RWPE2 (cell line): ENCODE data around the gene ZNF730.
"Not testable (repeated sequence)": the region's sequence is repeated elsewhere in the genome, so short reads cannot be mapped to it uniquely, and the experiment has no call there.

ENCODE experiments used
- ATAC-seq: fragments of 200-7000 bp; cut with Tn5 transposase; 3 replicates; pipeline ENCODE4 v1.9.1; 2021; ENCODE audit warnings: low read depth
- DNase-seq: peaks from one replicate; pipeline ENCODE4 v3.0.0-alpha.2; 2020; ENCODE audit warnings: low spot score
- H3K27ac ChIP-seq: fragments of 450-650 bp; 2 replicates; pipeline ENCODE4 v1.5.1; 2017; ENCODE audit warnings: mild to moderate bottlenecking; ENCODE audit not compliant: poor library complexity, severe bottlenecking
- H3K27me3 ChIP-seq: fragments of 250-450 bp; sonication (Bioruptor Pico); 2 replicates; pipeline ENCODE4 v1.5.1; 2021; ENCODE audit warnings: mild to moderate bottlenecking, moderate library complexity; ENCODE audit not compliant: insufficient read depth, poor library complexity, severe bottlenecking
- H3K36me3 ChIP-seq: fragments of 250-450 bp; sonication (Bioruptor Pico); 2 replicates; pipeline ENCODE4 v1.5.1; 2020; ENCODE audit warnings: low read depth, mild to moderate bottlenecking, moderate library complexity
- H3K4me1 ChIP-seq: fragments of 250-450 bp; sonication (Bioruptor Pico); 2 replicates; pipeline ENCODE4 v1.5.1; 2021; ENCODE audit warnings: mild to moderate bottlenecking, moderate library complexity; ENCODE audit not compliant: insufficient read depth, poor library complexity, severe bottlenecking
- H3K4me3 ChIP-seq: fragments of 250-450 bp; sonication (Bioruptor Pico); 2 replicates; pipeline ENCODE4 v1.5.1; 2021; ENCODE audit warnings: mild to moderate bottlenecking, moderate library complexity; ENCODE audit not compliant: severe bottlenecking
- H3K9me3 ChIP-seq: fragments of 250-450 bp; sonication (Bioruptor Pico); 2 replicates; pipeline ENCODE4 v1.5.1; 2021; ENCODE audit warnings: mild to moderate bottlenecking, moderate library complexity; ENCODE audit not compliant: severe bottlenecking
- CTCF ChIP-seq: fragments of 450-650 bp; IDR thresholded peaks from one replicate; pipeline ENCODE4 v1.5.1; 2017; ENCODE audit warnings: mild to moderate bottlenecking, moderate library complexity; ENCODE audit not compliant: poor library complexity, severe bottlenecking

Gene ZNF730

GRCh38 chr19:23101241-23101640 lies 15.6 kb upstream of the ZNF730 start:
- no peak for DNase-seq
- peak; percentile 23; the same call in 1 of the 3 replicates for ATAC-seq
- no peaks in the 10 kb centered on the region for H3K4me1 ChIP-seq
- H3K4me3 ChIP-seq, result no peak overlapping the region
- H3K9me3 ChIP-seq, result peaks cover 3% of the 10 kb centered on the region
- TF ChIP-seq CTCF, result no peak
- no peak overlapping the region for H3K27ac ChIP-seq
- H3K27me3 ChIP-seq, result no peaks in the 10 kb centered on the region
- no peaks in the 10 kb centered on the region for H3K36me3 ChIP-seq

GRCh38 chr19:23118400-23118799 lies 1.6 kb downstream of the ZNF730 start:
- peaks cover 3% of the 10 kb centered on the region for H3K9me3 ChIP-seq
- H3K4me1 ChIP-seq, result no peaks in the 10 kb centered on the region
- H3K36me3 ChIP-seq, result no peaks in the 10 kb centered on the region
- no peak for TF ChIP-seq CTCF
- no peaks in the 10 kb centered on the region for H3K27me3 ChIP-seq
- no peak for DNase-seq
- no peak for ATAC-seq
- H3K27ac ChIP-seq, result no peak overlapping the region
- no peak overlapping the region for H3K4me3 ChIP-seq

- not testable (repeated sequence) for H3K36me3 ChIP-seq, H3K27ac ChIP-seq, H3K4me3 ChIP-seq, DNase-seq, H3K27me3 ChIP-seq, ATAC-seq, H3K4me1 ChIP-seq, H3K9me3 ChIP-seq
Observed at GRCh38 chr19:23134211-23134610, 17.4 kb downstream of the ZNF730 start.

GRCh38 chr19:23145617-23146415 lies 29.0 kb downstream of the ZNF730 start:
- ATAC-seq, result no peak
- no peaks in the 10 kb centered on the region for H3K36me3 ChIP-seq
- H3K27ac ChIP-seq, result no peak overlapping the region
- H3K4me3 ChIP-seq, result no peak overlapping the region
- no peaks in the 10 kb centered on the region for H3K27me3 ChIP-seq
- peaks cover 4% of the 10 kb centered on the region for H3K9me3 ChIP-seq
- H3K4me1 ChIP-seq, result no peaks in the 10 kb centered on the region
- DNase-seq, result no peak
- TF ChIP-seq CTCF, result no peak

GRCh38 chr19:23160766-23161165 lies 43.9 kb downstream of the ZNF730 start:
- DNase-seq (no peak), ATAC-seq (no peak)
- Histone ChIP-seq H3K4me1 (no peaks in the 10 kb centered on the region), H3K9me3 (no peaks in the 10 kb centered on the region), H3K4me3 (no peak overlapping the region), H3K36me3 (no peaks in the 10 kb centered on the region), H3K27me3 (no peaks in the 10 kb centered on the region), H3K27ac (no peak overlapping the region)
- TF ChIP-seq CTCF, result no peak

- H3K9me3 ChIP-seq, DNase-seq, H3K27me3 ChIP-seq, H3K36me3 ChIP-seq, ATAC-seq, H3K4me1 ChIP-seq, H3K27ac ChIP-seq, H3K4me3 ChIP-seq: not testable (repeated sequence)
Observed at GRCh38 chr19:23168286-23168685, 51.5 kb downstream of the ZNF730 start.
